ENCODE measurements around the gene LRIT2. TPM values are rescaled to one million over a fixed set of nuclear protein-coding genes. Genes with fewer than 3 reads are reported as not detected.

Gene LRIT2
- total RNA-seq, 1 experiment from 2014 or later = not detected

DNA sequence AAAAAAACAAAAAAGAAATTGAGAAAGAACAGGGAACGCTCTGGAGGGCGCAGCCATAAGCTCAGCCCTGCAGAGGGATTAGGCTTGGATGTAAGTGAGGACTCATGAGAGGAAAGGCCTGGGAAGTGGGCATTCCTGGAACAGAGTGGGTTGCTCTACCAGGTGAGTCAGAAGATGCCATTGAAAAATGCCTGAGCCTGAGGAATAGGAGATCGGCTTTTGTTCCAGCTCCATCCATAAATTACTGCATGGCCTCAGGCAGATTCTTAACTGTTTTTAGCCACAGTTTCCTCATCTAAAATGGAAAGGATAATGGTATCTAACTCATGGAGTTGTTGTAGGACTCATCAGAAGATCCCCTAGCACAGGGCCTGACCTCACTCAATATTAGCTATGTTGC is 18.4 kb upstream of the LRIT2 start:
- ATAC-seq (no peak), DNase-seq (ENCODE audit: low spot score) (no peak)
- Mint-ChIP-seq H3K9me3 (no peaks in the 10 kb centered on the region), H3K4me3 (no peak overlapping the region), H3K36me3 (no peaks in the 10 kb centered on the region), H3K27me3 (ENCODE audit: low read depth) (peaks cover 6% of the 10 kb centered on the region), H3K27ac (no peak overlapping the region), H3K4me1 (no peaks in the 10 kb centered on the region)
- ChIA-PET POLR2A (interaction anchor here (0.9 kb wide), 1 partner anchor 22 kb away, joined by 3 read pairs; no protein-coding TSS in a partner anchor), CTCF (interaction anchor here (0.9 to 2.6 kb wide), 2 partner anchors 13 to 296 kb away, joined by 3 to 14 read pairs; no protein-coding TSS in a partner anchor)
- TF ChIP-seq ETV6 (CRISPR knock-in tag; IDR thresholded peaks at IDR 0.05) = no peak
- TF ChIP-seq, protein P1, sequence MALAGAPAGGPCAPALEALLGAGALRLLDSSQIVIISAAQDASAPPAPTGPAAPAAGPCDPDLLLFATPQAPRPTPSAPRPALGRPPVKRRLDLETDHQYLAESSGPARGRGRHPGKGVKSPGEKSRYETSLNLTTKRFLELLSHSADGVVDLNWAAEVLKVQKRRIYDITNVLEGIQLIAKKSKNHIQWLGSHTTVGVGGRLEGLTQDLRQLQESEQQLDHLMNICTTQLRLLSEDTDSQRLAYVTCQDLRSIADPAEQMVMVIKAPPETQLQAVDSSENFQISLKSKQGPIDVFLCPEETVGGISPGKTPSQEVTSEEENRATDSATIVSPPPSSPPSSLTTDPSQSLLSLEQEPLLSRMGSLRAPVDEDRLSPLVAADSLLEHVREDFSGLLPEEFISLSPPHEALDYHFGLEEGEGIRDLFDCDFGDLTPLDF (CRISPR knock-in tag; IDR thresholded peaks at IDR 0.05) = no peak
- TF ChIP-seq GRHL2 (CRISPR knock-in tag; IDR thresholded peaks at IDR 0.05; ENCODE audit: insufficient replicate concordance, severe bottlenecking) = no peak
- TF ChIP-seq, protein P2, sequence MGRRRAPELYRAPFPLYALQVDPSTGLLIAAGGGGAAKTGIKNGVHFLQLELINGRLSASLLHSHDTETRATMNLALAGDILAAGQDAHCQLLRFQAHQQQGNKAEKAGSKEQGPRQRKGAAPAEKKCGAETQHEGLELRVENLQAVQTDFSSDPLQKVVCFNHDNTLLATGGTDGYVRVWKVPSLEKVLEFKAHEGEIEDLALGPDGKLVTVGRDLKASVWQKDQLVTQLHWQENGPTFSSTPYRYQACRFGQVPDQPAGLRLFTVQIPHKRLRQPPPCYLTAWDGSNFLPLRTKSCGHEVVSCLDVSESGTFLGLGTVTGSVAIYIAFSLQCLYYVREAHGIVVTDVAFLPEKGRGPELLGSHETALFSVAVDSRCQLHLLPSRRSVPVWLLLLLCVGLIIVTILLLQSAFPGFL (CRISPR knock-in tag; IDR thresholded peaks at IDR 0.05; ENCODE audit: borderline replicate concordance) = no peak
- TF ChIP-seq IRF2 (CRISPR knock-in tag; IDR thresholded peaks at IDR 0.05; ENCODE audit: borderline replicate concordance, low read depth) = no peak
- no peak for TF ChIP-seq NFE2L1 (CRISPR knock-in tag; IDR thresholded peaks at IDR 0.05)
- TF ChIP-seq, protein P3, sequence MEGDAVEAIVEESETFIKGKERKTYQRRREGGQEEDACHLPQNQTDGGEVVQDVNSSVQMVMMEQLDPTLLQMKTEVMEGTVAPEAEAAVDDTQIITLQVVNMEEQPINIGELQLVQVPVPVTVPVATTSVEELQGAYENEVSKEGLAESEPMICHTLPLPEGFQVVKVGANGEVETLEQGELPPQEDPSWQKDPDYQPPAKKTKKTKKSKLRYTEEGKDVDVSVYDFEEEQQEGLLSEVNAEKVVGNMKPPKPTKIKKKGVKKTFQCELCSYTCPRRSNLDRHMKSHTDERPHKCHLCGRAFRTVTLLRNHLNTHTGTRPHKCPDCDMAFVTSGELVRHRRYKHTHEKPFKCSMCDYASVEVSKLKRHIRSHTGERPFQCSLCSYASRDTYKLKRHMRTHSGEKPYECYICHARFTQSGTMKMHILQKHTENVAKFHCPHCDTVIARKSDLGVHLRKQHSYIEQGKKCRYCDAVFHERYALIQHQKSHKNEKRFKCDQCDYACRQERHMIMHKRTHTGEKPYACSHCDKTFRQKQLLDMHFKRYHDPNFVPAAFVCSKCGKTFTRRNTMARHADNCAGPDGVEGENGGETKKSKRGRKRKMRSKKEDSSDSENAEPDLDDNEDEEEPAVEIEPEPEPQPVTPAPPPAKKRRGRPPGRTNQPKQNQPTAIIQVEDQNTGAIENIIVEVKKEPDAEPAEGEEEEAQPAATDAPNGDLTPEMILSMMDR (IDR thresholded peaks at IDR 0.05) = no peak
- no peak for TF ChIP-seq EMX1 (CRISPR knock-in tag; IDR thresholded peaks at IDR 0.05)
- TF ChIP-seq CBFB (CRISPR knock-in tag; IDR thresholded peaks at IDR 0.05; ENCODE audit: low read depth) = no peak
- TF ChIP-seq, protein P4, sequence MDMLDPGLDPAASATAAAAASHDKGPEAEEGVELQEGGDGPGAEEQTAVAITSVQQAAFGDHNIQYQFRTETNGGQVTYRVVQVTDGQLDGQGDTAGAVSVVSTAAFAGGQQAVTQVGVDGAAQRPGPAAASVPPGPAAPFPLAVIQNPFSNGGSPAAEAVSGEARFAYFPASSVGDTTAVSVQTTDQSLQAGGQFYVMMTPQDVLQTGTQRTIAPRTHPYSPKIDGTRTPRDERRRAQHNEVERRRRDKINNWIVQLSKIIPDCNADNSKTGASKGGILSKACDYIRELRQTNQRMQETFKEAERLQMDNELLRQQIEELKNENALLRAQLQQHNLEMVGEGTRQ (CRISPR knock-in tag; IDR thresholded peaks at IDR 0.05) = no peak

DNA sequence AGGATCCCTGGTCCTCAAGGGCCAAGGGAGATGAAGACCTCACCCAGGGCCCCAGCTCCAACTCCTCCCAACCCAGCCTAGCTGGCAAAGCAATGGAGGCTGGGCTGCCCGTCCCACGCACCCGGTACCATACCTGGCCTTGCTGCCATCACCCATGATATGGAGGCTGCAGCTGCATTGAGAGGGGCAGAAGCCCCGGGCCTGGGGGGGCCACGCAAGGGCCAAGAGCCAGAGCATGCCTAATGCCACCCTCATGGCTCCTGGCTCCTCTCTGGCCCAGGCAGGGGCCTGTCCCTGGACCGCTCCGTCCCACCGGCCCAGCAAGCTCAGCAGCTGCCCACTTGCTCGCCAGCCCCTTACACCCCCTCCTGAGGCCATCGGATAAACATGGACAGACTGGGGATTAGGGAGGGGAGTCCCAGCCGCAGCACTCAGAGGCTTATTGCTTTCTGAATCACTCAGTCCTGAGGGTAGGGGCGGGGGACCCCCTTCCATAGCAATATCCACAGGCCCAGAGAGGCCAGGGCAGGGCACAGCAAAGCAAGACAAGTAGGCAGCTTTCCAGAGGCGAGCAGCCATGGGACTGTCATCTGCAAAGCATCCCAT is 15.9 kb upstream of the LRIT2 start, which contains the start of gene LRIT1:
TSS of gene LRIT1 (minus strand) at position 362 of the 606 bp plus-strand sequence. CDS start at position 255, 107 bp downstream.
- H3K4me3 Mint-ChIP-seq = no peak within 1 kb of the TSS
- no peak within 1 kb of the TSS for H3K27ac Mint-ChIP-seq
- H3K36me3 Mint-ChIP-seq = no peaks in the 10 kb centered on the region
- ChIA-PET POLR2A (no interaction called here), CTCF (interaction anchor here (1.2 kb wide), 1 partner anchor 296 kb away, joined by 6 read pairs; no protein-coding TSS in a partner anchor)
- H3K4me1 Mint-ChIP-seq = 0 out of 2 replicates have a peak, but pooled peaks cover 4% of the 10 kb centered on the region
- no peak for DNase-seq (ENCODE audit: low spot score)
- H3K9me3 Mint-ChIP-seq = no peaks in the 10 kb centered on the region
- ATAC-seq = no peak
- no peak for TF ChIP-seq CBFB (CRISPR knock-in tag; IDR thresholded peaks at IDR 0.05; ENCODE audit: low read depth)
- TF ChIP-seq OVOL2 (CRISPR knock-in tag; IDR thresholded peaks at IDR 0.05; ENCODE audit: borderline replicate concordance) = no peak
- TF ChIP-seq ZNF219 (CRISPR knock-in tag; IDR thresholded peaks at IDR 0.05; ENCODE audit: borderline replicate concordance) = no peak
- TF ChIP-seq, protein P5, sequence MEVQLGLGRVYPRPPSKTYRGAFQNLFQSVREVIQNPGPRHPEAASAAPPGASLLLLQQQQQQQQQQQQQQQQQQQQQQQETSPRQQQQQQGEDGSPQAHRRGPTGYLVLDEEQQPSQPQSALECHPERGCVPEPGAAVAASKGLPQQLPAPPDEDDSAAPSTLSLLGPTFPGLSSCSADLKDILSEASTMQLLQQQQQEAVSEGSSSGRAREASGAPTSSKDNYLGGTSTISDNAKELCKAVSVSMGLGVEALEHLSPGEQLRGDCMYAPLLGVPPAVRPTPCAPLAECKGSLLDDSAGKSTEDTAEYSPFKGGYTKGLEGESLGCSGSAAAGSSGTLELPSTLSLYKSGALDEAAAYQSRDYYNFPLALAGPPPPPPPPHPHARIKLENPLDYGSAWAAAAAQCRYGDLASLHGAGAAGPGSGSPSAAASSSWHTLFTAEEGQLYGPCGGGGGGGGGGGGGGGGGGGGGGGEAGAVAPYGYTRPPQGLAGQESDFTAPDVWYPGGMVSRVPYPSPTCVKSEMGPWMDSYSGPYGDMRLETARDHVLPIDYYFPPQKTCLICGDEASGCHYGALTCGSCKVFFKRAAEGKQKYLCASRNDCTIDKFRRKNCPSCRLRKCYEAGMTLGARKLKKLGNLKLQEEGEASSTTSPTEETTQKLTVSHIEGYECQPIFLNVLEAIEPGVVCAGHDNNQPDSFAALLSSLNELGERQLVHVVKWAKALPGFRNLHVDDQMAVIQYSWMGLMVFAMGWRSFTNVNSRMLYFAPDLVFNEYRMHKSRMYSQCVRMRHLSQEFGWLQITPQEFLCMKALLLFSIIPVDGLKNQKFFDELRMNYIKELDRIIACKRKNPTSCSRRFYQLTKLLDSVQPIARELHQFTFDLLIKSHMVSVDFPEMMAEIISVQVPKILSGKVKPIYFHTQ (CRISPR knock-in tag; IDR thresholded peaks at IDR 0.05) = no peak
- no peak for TF ChIP-seq CREM (CRISPR knock-in tag; IDR thresholded peaks at IDR 0.05)
- TF ChIP-seq, protein P6, sequence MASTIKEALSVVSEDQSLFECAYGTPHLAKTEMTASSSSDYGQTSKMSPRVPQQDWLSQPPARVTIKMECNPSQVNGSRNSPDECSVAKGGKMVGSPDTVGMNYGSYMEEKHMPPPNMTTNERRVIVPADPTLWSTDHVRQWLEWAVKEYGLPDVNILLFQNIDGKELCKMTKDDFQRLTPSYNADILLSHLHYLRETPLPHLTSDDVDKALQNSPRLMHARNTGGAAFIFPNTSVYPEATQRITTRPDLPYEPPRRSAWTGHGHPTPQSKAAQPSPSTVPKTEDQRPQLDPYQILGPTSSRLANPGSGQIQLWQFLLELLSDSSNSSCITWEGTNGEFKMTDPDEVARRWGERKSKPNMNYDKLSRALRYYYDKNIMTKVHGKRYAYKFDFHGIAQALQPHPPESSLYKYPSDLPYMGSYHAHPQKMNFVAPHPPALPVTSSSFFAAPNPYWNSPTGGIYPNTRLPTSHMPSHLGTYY (CRISPR knock-in tag; IDR thresholded peaks at IDR 0.05) = no peak
- no peak for TF ChIP-seq FOXK1 (CRISPR knock-in tag; IDR thresholded peaks at IDR 0.05)
- TF ChIP-seq ZNF263 (CRISPR knock-in tag; IDR thresholded peaks at IDR 0.05; ENCODE audit: low read depth) = no peak
- no peak for TF ChIP-seq CREB1 (CRISPR knock-in tag; IDR thresholded peaks at IDR 0.05)
- no peak for TF ChIP-seq ZNF121 (CRISPR knock-in tag; IDR thresholded peaks at IDR 0.05)
- no peak for TF ChIP-seq TEAD4 (CRISPR knock-in tag; IDR thresholded peaks at IDR 0.05)
- TF ChIP-seq NR2C2 (CRISPR knock-in tag; IDR thresholded peaks at IDR 0.05) = no peak
- TF ChIP-seq EMX1 (CRISPR knock-in tag; IDR thresholded peaks at IDR 0.05) = no peak
- TF ChIP-seq PRRX2 (CRISPR knock-in tag; IDR thresholded peaks at IDR 0.05) = no peak
- peaks cover 27% of the 10 kb centered on the region for H3K27me3 Mint-ChIP-seq (ENCODE audit: low read depth)
